22Rv1 (cell line): Measurements from ENCODE around the gene ETNK2.

Source experiments
- CTCF ChIP-seq: fragments of 450-650 bp; IDR thresholded peaks from 2 replicates; pipeline ENCODE4 v1.5.1; 2017; ENCODE audit warnings: mild to moderate bottlenecking
- ZFX ChIP-seq: fragments of 450-650 bp; IDR thresholded peaks from 2 replicates; pipeline ENCODE4 v1.6.1; 2017; ENCODE audit warnings: antibody characterized with exemption, borderline replicate concordance

- TF ChIP-seq CTCF (no peak), ZFX (no peak)
These were observed 53.2 kb downstream of the ETNK2 start for GRCh38 chr1:204098683-204099082.
